DND-41 (cell line): ENCODE results near the gene UGT1A1.

ENCODE experiments used
- CTCF ChIP-seq: IDR thresholded peaks from 2 replicates; pipeline ENCODE4 v1.5.1; 2012; ENCODE audit warnings: borderline replicate concordance, low read length, moderate library complexity, mild to moderate bottlenecking; ENCODE audit not compliant: poor library complexity, severe bottlenecking; ENCODE audit errors: extremely low read depth
- EZH2 ChIP-seq: IDR thresholded peaks from 3 replicates; pipeline ENCODE4 v1.6.1; 2012; ENCODE audit warnings: borderline replicate concordance, low read depth, mild to moderate bottlenecking, moderate library complexity, low read length, inconsistent platforms; ENCODE audit not compliant: severe bottlenecking

- TF ChIP-seq CTCF (no peak), EZH2 (no peak)
Measured at GRCh38 chr2:233760043-233760442, at the start of gene UGT1A1.
